ENCODE data around the gene ATF7.

DNA sequence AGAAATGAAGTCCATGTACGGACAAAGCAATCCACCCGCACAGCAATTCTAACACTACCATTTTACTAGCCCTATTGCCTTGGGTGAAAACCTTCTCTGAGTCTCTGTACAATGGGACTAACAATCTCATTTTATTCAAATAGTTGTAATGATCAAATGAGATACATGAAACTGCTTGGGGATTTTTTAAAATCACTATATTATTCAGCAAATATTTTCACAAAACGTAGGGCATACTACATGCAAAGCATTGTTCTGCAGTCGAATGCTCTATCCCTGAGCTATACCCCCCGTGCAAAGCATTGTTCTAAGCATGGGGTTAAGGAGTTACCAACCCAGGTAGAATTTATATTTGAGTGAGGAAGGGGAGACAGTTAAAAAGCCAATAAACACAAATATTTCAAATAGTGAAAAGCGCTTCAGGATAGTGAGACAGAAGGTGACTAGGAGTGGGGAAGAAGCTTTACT, 554 bp upstream of the ATF7 start:
- no peak for TF ChIP-seq CTCF (IDR thresholded peaks at IDR 0.05; ENCODE audit: low read length)
- no peak for TF ChIP-seq EZH2 (IDR thresholded peaks at IDR 0.05; ENCODE audit: borderline replicate concordance, low read length)
